Subcutaneous adipose tissue (tissue), 4 donors: ENCODE results near the gene TTC16. TPM values are rescaled to one million over a fixed set of nuclear protein-coding genes. Genes with fewer than 3 reads are reported as not detected.

Experiments used
- total RNA-seq, 4 donors: library from RNA; depleted of rRNA; stranded (reverse); fragments of >200 nt; gene quantifications; one replicate each; pipeline ENCODE4 v1.1.0, GENCODE V29; 2016
- TF ChIP-seq, protein P1 (sequence below): fragments of 450-650 bp; IDR thresholded peaks from one replicate; pipeline ENCODE4 v1.5.1; 2016; ENCODE audit warnings: low read depth, mild to moderate bottlenecking, control low read depth, antibody characterized with exemption, moderate library complexity

TTC16 gene
- total RNA-seq, 4 donors from 2014 or later = 0.16 TPM; not detected in 3

DNA sequence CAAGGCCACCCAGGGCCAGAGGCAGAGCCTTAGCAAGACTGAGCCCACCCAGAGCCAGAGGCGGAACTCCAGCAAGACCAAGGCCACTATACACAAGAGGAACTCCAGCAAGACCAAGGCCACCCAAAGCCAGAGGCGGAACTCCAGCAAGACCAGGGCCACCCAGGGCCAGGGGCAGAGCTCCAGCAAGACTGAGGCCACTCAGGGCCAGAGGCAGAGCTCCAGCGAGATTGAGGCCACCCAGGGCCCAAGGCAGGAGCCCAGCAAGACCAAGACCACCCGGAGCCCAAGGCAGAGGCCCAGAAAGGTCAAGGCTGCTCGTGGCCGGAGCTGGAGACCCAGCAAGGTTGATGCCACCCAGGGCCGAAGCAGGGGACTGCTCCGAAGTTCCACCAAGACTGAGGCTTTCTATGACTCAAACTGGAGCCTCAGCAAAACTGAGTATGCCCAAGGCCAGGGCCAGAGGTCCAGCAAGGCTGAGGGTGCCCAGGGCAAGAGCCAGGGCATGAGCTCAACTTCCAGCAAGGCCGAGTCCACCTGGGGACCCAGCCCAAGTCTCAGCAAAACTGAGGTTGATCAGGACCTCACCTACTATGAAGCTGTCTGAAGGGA lies 15.0 kb downstream of the TTC16 start:
- TF ChIP-seq, protein P1, sequence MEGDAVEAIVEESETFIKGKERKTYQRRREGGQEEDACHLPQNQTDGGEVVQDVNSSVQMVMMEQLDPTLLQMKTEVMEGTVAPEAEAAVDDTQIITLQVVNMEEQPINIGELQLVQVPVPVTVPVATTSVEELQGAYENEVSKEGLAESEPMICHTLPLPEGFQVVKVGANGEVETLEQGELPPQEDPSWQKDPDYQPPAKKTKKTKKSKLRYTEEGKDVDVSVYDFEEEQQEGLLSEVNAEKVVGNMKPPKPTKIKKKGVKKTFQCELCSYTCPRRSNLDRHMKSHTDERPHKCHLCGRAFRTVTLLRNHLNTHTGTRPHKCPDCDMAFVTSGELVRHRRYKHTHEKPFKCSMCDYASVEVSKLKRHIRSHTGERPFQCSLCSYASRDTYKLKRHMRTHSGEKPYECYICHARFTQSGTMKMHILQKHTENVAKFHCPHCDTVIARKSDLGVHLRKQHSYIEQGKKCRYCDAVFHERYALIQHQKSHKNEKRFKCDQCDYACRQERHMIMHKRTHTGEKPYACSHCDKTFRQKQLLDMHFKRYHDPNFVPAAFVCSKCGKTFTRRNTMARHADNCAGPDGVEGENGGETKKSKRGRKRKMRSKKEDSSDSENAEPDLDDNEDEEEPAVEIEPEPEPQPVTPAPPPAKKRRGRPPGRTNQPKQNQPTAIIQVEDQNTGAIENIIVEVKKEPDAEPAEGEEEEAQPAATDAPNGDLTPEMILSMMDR = no peak

DNA sequence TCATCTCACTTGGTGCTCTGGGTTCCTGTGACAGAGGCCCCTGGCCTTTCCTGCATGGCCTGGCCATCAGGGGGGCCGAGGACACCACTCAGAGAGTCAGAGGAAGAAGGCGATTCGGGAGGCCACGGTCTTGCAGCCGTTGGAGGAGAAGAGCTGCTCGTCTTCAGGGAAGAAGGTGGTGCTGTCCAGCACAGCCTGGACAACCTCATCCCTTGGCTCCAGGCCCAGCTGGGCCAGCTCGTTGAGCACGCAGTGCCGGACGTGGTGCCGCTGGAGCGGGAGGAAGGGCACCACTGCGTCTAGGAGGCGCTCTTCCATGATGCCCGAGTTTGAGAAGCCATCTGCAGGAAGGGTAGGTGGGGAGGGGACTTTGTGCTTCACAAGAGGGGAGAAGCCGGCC lies 16.1 kb downstream of the TTC16 start:
- TF ChIP-seq, protein P1 = no peak

DNA sequence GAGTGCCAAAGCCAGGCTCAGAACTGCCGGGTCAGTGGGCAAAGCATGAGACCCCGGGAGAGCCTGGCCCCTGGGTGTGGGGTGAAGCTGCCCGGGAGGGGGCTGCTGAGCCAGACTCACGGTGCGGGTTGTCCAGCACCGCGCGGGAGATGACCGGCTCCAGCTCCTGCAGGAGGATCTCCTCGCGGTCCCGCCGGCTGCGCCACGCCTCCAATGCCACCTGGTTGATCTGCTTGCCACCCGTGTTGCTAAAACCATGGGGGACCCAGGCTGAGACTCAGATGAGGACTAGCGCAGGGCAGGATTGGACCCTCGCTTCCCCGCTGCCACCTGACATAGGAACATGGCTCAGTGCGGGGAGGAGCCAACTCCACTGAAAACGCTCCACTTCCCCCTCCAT lies 16.6 kb downstream of the TTC16 start:
- TF ChIP-seq, protein P1 = no peak

DNA sequence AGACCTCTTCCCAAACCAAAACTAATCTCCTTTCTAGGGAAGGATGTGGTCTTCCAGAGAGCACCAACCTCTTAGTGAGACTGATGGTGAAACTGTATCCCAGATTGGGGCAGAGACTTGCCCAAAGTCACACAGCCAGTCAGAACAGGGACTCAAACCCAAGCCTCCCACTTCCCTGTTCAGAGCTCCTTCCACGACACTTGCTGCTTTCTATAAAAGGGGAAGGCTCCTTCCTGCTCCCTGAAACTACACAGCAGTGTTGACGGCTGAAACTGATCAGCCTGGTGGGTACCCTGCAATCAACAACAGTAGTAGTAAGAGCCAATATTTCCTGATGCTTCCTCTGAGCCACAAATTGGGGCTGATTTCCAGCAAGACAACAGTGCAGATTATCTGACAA lies 17.7 kb downstream of the TTC16 start:
- TF ChIP-seq, protein P1 = no peak

DNA sequence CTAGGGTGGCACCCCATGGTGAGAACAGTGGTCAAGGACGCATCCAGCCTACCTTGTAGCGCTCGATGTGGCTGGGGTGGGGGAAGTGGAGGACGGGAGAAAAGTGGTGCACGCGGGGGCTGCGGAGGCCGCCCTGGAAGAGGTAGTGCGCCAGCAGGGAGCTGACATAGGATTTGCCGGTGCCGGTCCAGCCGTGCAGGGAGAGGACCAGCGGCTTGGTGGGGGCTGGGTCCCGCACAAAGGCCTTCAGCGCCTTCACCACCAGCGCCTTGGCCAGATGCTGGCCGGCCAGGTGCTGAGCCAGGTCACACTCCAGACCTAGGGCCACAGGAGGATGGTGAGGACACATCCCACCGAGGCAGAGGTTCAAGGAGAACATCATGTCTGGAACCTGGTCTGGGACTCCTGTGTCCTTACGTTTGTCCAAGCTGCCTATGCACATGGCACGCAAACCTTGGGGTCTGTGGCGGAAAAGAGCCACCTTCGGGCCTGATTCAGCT lies 18.4 kb downstream of the TTC16 start:
- TF ChIP-seq, protein P1 = no peak

DNA sequence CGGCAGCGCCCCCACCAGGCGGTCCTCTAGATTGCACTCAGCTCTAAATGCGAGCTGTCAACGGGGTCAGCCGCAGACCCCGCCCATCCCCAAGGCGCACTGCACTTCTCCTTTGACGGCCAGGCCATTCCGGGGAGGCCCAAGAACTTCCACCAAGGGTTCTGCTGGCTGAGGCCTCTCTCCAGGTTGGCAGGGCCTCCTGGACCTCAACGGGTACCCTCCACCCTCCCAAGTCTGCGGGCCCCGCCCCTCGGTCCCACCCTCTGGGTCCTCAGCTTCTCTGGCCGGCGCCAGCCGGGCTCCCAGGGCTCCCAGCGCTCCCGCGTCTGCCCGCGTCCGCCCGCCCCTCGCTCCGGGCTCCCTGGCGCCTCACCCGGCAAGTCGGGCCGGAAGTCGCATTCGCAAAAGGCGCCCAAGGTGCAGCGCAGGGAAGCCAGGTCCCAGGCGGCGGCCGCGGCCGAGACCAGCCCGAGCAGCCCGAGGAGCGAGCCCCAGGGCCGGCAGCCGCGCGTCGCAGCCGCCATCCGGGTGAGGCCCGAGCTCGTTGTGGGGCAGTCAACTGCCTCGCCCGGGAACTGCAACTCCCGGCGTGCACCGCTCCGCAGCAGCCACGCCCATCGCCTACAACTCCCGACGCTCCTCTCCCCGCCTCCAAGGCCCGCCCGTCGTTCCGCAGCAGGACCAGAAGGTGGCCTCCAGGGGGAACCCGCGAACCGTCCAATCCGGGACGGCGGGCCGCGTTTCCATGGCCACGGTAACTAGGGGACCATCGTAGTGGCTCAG lies 19.1 kb downstream of the TTC16 start, which contains the start of gene TOR2A:
Gene TOR2A, minus strand, starts transcription at position 548 of the 783 bp plus-strand sequence. Its CDS starts 24 bp downstream, at position 524.
- TF ChIP-seq, protein P1 = no peak

DNA sequence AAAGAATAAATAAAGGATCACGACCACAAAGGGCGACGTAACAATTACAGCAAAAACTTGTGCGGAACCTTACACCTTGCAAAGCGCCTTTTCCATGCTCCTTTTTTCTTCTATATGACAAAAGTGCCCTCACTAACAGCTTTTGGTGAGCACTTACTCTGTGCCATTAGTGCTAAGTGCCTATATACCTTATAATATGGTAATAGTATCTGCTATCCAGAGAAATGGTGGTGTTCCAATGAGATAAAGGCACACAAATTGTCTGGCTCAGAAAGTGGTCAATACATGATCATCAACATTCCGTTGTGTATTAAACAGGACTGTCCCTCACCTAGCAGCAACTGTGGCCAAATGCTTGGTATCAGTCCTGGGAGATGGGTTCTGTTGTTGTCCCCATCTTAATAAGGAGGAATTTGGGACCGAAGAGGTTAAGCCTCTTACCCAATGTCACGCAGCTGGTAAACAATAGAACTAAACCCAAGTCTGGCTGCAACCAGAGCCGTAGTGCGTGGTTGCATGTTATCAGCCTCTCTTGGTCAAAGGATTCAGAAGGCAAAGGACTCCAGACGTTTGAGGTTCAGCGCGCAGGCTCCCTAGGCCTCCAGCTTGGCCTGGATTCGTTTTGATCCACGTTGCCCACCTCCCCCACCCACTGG lies 19.8 kb downstream of the TTC16 start:
- TF ChIP-seq, protein P1 = no peak
